PC-3 (cell line): ENCODE results near the gene FGFRL1. TPM values are rescaled to one million over a fixed set of nuclear protein-coding genes. Genes with fewer than 3 reads are reported as not detected.
"Not testable (repeated sequence)": the region's sequence is repeated elsewhere in the genome, so short reads cannot be mapped to it uniquely, and the experiment has no call there.

ENCODE experiments used
- ATAC-seq: fragments of 200-7000 bp; cut with Tn5 transposase; 2 replicates; pipeline ENCODE4 v1.9.1; 2020; ENCODE audit warnings: mild to moderate bottlenecking, moderate library complexity
- BruUV-seq: library from RNA; stranded (reverse); fragments of 400-500 nt; replicated peaks from 2 replicates; lab custom pipeline; 2021; lab: Mats Ljungman, UMichigan
- CTCF ChIA-PET: fragments of 300-600 bp; sonication (Branson Sonifier 250); formaldehyde crosslinking; loops from one replicate; lab custom pipeline; 2022; ENCODE audit warnings: antibody characterized with exemption; lab: Charles Lee
- POLR2A ChIA-PET: fragments of 300-600 bp; sonication (Branson Sonifier 250); formaldehyde crosslinking; loops from one replicate; lab custom pipeline; 2022; ENCODE audit warnings: antibody characterized with exemption; ENCODE audit not compliant: unreplicated experiment; lab: Charles Lee
- DNase-seq: peaks from one replicate; pipeline ENCODE4 v3.0.0-alpha.2; 2015
- H2AFZ ChIP-seq: fragments of 300-600 bp; sonication (generic); 2 replicates; pipeline ENCODE4 v1.6.0; 2016; ENCODE audit warnings: antibody characterized with exemption, low read length
- H3F3A ChIP-seq: fragments of 300-600 bp; sonication (generic); one replicate; pipeline ENCODE4 v1.6.0; 2017; ENCODE audit warnings: antibody characterized with exemption, low read length, control low read depth, mild to moderate bottlenecking; ENCODE audit not compliant: unreplicated experiment
- H3K27ac ChIP-seq: fragments of 300-600 bp; sonication (generic); 2 replicates; pipeline ENCODE4 v1.5.1; 2016; ENCODE audit warnings: mild to moderate bottlenecking, low read length
- H3K27me3 ChIP-seq: fragments of 300-600 bp; sonication (generic); 2 replicates; pipeline ENCODE4 v1.6.1; 2016; ENCODE audit warnings: low read length, mixed read lengths
- H3K36me3 ChIP-seq: fragments of 300-600 bp; sonication (generic); 2 replicates; pipeline ENCODE4 v1.6.1; 2016; ENCODE audit warnings: low read depth, mixed run types, low read length, mixed read lengths
- H3K4me1 ChIP-seq: fragments of 300-600 bp; sonication (generic); 2 replicates; pipeline ENCODE4 v1.5.1; 2016; ENCODE audit warnings: low read length; ENCODE audit not compliant: insufficient read depth
- H3K4me2 ChIP-seq: fragments of 300-600 bp; sonication (generic); 2 replicates; pipeline ENCODE4 v1.6.0; 2016; ENCODE audit warnings: low read length
- H3K4me3 ChIP-seq: fragments of 300-600 bp; sonication (generic); 2 replicates; pipeline ENCODE4 v1.5.1; 2016; ENCODE audit warnings: mild to moderate bottlenecking, low read length, mixed read lengths
- H3K79me2 ChIP-seq: fragments of 300-600 bp; sonication (generic); 2 replicates; pipeline ENCODE4 v1.6.1; 2017; ENCODE audit warnings: low read length, mixed read lengths
- H3K9ac ChIP-seq: fragments of 300-600 bp; sonication (generic); 2 replicates; pipeline ENCODE4 v1.6.0; 2016; ENCODE audit warnings: mild to moderate bottlenecking, low read length
- H3K9me2 ChIP-seq: fragments of 300-600 bp; sonication (generic); replicated peaks from 2 replicates; pipeline ENCODE4 v1.6.1; 2016; ENCODE audit warnings: mixed run types, low read length, mixed read lengths
- H3K9me3 ChIP-seq: fragments of 300-600 bp; sonication (generic); 2 replicates; pipeline ENCODE4 v1.6.1; 2016; ENCODE audit warnings: low read length, mixed read lengths
- H4K20me1 ChIP-seq: fragments of 300-600 bp; sonication (generic); 2 replicates; pipeline ENCODE4 v1.6.1; 2016; ENCODE audit warnings: low read length, mixed read lengths
- CTCF ChIP-seq: fragments of 300-600 bp; sonication (generic); conservative IDR thresholded peaks from 2 replicates; pipeline ENCODE4 v1.5.1; 2017; ENCODE audit warnings: antibody characterized with exemption, low read depth, mild to moderate bottlenecking, low read length
- EZH2 ChIP-seq: fragments of 300-600 bp; sonication (generic); IDR thresholded peaks from one replicate; pipeline ENCODE4 v1.6.1; 2017; ENCODE audit warnings: antibody characterized with exemption, mild to moderate bottlenecking, low read length; ENCODE audit not compliant: unreplicated experiment
- EZH2phosphoT487 ChIP-seq: fragments of 300-600 bp; sonication (generic); IDR thresholded peaks from 2 replicates; pipeline ENCODE4 v1.6.1; 2018; ENCODE audit warnings: mild to moderate bottlenecking, antibody characterized with exemption, low read length, borderline replicate concordance
- intact Hi-C: fragments of 100-400 bp; cut with micrococcal nuclease; formaldehyde crosslinking; loops from 2 replicates; pipeline ENCODE4 v1.9.0; 2023
- total RNA-seq: library from RNA; depleted of rRNA; stranded (reverse); fragments of >200 nt; gene quantifications from 2 replicates; pipeline ENCODE4 v1.2.3, GENCODE V29; 2014

Gene FGFRL1
- total RNA-seq, 1 experiment from 2014 or later, result 31.2 TPM

- peaks cover 14% of the 10 kb centered on the region for H3K27me3 ChIP-seq
- not testable (repeated sequence) for ATAC-seq
Measured at GRCh38 chr4:999240-999863, 12.1 kb upstream of the FGFRL1 start.

GRCh38 chr4:999882-1000425 is 11.5 kb upstream of the FGFRL1 start:
- ChIA-PET POLR2A (interaction anchor here (0.6 kb wide), 1 partner anchor 13 kb away, joined by 5 read pairs; the partner anchor contains the start of gene IDUA), CTCF (no interaction called here)
- H3K4me3 ChIP-seq, result no peak overlapping the region
- TF ChIP-seq EZH2phosphoT487 (no peak), CTCF (no peak), EZH2 (no peak)
- no peaks in the 10 kb centered on the region for H4K20me1 ChIP-seq
- H3K27me3 ChIP-seq, result peaks cover 14% of the 10 kb centered on the region
- H3K9me3 ChIP-seq, result no peaks in the 10 kb centered on the region
- H3K4me1 ChIP-seq, result no peaks in the 10 kb centered on the region
- H3K9ac ChIP-seq, result no peak overlapping the region
- no peak overlapping the region for H3K27ac ChIP-seq
- no peak overlapping the region for H3K4me2 ChIP-seq
- no peaks in the 10 kb centered on the region for H3K79me2 ChIP-seq
- no peaks in the 10 kb centered on the region for H3F3A ChIP-seq
- no TSS peak for BruUV-seq
- H3K9me2 ChIP-seq, result no peaks in the 10 kb centered on the region
- H3K36me3 ChIP-seq, result no peaks in the 10 kb centered on the region
- ATAC-seq (no peak), DNase-seq (no peak)
- intact Hi-C loops, result no loop called here
- no peak overlapping the region for H2AFZ ChIP-seq

More at GRCh38 chr4:999240-999863, 12.1 kb upstream of the FGFRL1 start:
- H3K4me1 ChIP-seq, H3K9me3 ChIP-seq, H2AFZ ChIP-seq, H3K4me3 ChIP-seq, H4K20me1 ChIP-seq, H3K36me3 ChIP-seq, BruUV-seq, H3K27ac ChIP-seq, H3K4me2 ChIP-seq, H3K9me2 ChIP-seq, H3K79me2 ChIP-seq, POLR2A ChIA-PET, intact Hi-C loops, H3F3A ChIP-seq, H3K9ac ChIP-seq, DNase-seq: not testable (repeated sequence)
- CTCF ChIA-PET, result interaction anchor here (0.7 kb wide), 1 partner anchor 10 kb away, joined by 4 read pairs; no protein-coding TSS in a partner anchor

GRCh38 chr4:1000686-1001260 is 10.7 kb upstream of the FGFRL1 start:
- Histone ChIP-seq H3K9me2 (no peaks in the 10 kb centered on the region), H3K36me3 (no peaks in the 10 kb centered on the region), H3K9me3 (no peaks in the 10 kb centered on the region), H3K9ac (no peak overlapping the region), H3K79me2 (no peaks in the 10 kb centered on the region), H3K27ac (no peak overlapping the region), H3K4me3 (no peak overlapping the region), H3F3A (no peaks in the 10 kb centered on the region), H4K20me1 (no peaks in the 10 kb centered on the region), H2AFZ (no peak overlapping the region), H3K4me2 (no peak overlapping the region), H3K4me1 (no peaks in the 10 kb centered on the region), H3K27me3 (peaks cover 14% of the 10 kb centered on the region)
- ChIA-PET POLR2A (interaction anchor here (0.6 kb wide), 1 partner anchor 14 kb away, joined by 5 read pairs; the partner anchor contains the start of gene IDUA), CTCF (no interaction called here)
- DNase-seq (no peak), ATAC-seq (no peak)
- intact Hi-C loops, result no loop called here
- no peak for TF ChIP-seq CTCF
- no peak for TF ChIP-seq EZH2
- no peak for TF ChIP-seq EZH2phosphoT487
- BruUV-seq, result no TSS peak
